Panc1 (cell line): Measurements from ENCODE around the gene ANO2. TPM values are rescaled to one million over a fixed set of nuclear protein-coding genes. Genes with fewer than 3 reads are reported as not detected.
"Not testable (repeated sequence)": the region's sequence is repeated elsewhere in the genome, so short reads cannot be mapped to it uniquely, and the experiment has no call there.

Experiments
- ATAC-seq: fragments of 200-7000 bp; cut with Tn5 transposase; 2 replicates; pipeline ENCODE4 v1.9.1; 2020; ENCODE audit warnings: mild to moderate bottlenecking, moderate library complexity
- BruUV-seq: library from RNA; stranded (reverse); fragments of 400-500 nt; replicated peaks from 2 replicates; lab custom pipeline; 2021; lab: Mats Ljungman, UMichigan
- CTCF ChIA-PET: fragments of 300-600 bp; sonication (Branson Sonifier 250); formaldehyde crosslinking; loops from one replicate; lab custom pipeline; 2022; ENCODE audit warnings: antibody characterized with exemption; lab: Charles Lee
- POLR2A ChIA-PET: fragments of 300-600 bp; sonication (Branson Sonifier 250); formaldehyde crosslinking; loops from one replicate; lab custom pipeline; 2022; ENCODE audit warnings: antibody characterized with exemption; lab: Charles Lee
- DNase-seq: peaks from one replicate; pipeline ENCODE4 v3.0.0-alpha.2; 2010; ENCODE audit warnings: low read depth, low spot score
- H3K27ac ChIP-seq: 2 replicates; pipeline ENCODE4 v1.5.1; 2011; ENCODE audit warnings: mild to moderate bottlenecking, low read length, inconsistent platforms
- H3K27me3 ChIP-seq: fragments of 200-500 bp; sonication (Bioruptor generic); 2 replicates; pipeline ENCODE4 v1.6.0; 2014; ENCODE audit warnings: low read length, inconsistent platforms; ENCODE audit not compliant: control insufficient read depth, insufficient read depth
- H3K36me3 ChIP-seq: fragments of 200-500 bp; sonication (Bioruptor generic); 2 replicates; pipeline ENCODE4 v1.5.1; 2014; ENCODE audit warnings: inconsistent platforms, mild to moderate bottlenecking, low read length, moderate library complexity; ENCODE audit not compliant: control insufficient read depth, insufficient read depth
- H3K4me1 ChIP-seq: 2 replicates; pipeline ENCODE4 v1.5.1; 2011; ENCODE audit warnings: inconsistent platforms, mild to moderate bottlenecking, low read length, moderate library complexity; ENCODE audit not compliant: control insufficient read depth, insufficient read depth
- H3K4me3 ChIP-seq, 2 experiments: 2 replicates each; pipeline ENCODE4 v1.5.1; 2011 to 2012; ENCODE audit warnings: low read depth in 2 of 2, low read length in 2 of 2, mild to moderate bottlenecking in 2 of 2, inconsistent platforms in 1 of 2, moderate library complexity in 1 of 2
- H3K9me3 ChIP-seq: fragments of 200-500 bp; sonication (Bioruptor generic); 2 replicates; pipeline ENCODE4 v1.5.1; 2014; ENCODE audit warnings: low read depth, mild to moderate bottlenecking, inconsistent platforms, low read length, moderate library complexity; ENCODE audit not compliant: control insufficient read depth, insufficient read depth
- POLR2AphosphoS5 ChIP-seq: IDR thresholded peaks from 2 replicates; pipeline ENCODE4 v1.6.1; 2012; ENCODE audit warnings: mild to moderate bottlenecking, low read depth, low read length, moderate library complexity
- SIN3A ChIP-seq: IDR thresholded peaks from 2 replicates; pipeline ENCODE4 v1.6.1; 2012; ENCODE audit warnings: low read depth, mild to moderate bottlenecking, low read length, moderate library complexity, borderline replicate concordance; ENCODE audit not compliant: insufficient read depth
- TCF7L2 ChIP-seq: IDR thresholded peaks from 2 replicates; pipeline ENCODE4 v1.6.1; 2011; ENCODE audit warnings: mild to moderate bottlenecking, low read depth, low read length, inconsistent platforms
- in situ Hi-C: cut with HindIII; loops from 2 replicates; pipeline ENCODE4 v1.10.0; 2016; ENCODE audit warnings: low sequenced_read_pairs, low pct_unique_long_range_greater_than_20kb
- intact Hi-C: fragments of 100-400 bp; cut with micrococcal nuclease; formaldehyde crosslinking; loops from one replicate; pipeline ENCODE4 v1.10.0; 2022; ENCODE audit not compliant: unreplicated experiment
- total RNA-seq: library from RNA; stranded (reverse); gene quantifications from one replicate; pipeline ENCODE4 v1.2.1, GENCODE V29; 2021; ENCODE audit not compliant: unreplicated experiment
- TF ChIP-seq, protein P1 (sequence below), 2 experiments: IDR thresholded peaks; 2 replicates each; pipeline ENCODE4 v1.6.1; 2011 to 2012; ENCODE audit warnings: low read depth in 2 of 2, control low read depth in 1 of 2, low read length in 1 of 2, mild to moderate bottlenecking in 1 of 2, moderate library complexity in 1 of 2; ENCODE audit not compliant: insufficient read depth in 1 of 2
- TF ChIP-seq, protein P2 (sequence below): fragments of 450-650 bp; IDR thresholded peaks from 2 replicates; pipeline ENCODE4 v1.5.1; 2017; ENCODE audit warnings: mild to moderate bottlenecking

Gene ANO2
- total RNA-seq, 1 experiment from 2014 or later = not detected

DNA sequence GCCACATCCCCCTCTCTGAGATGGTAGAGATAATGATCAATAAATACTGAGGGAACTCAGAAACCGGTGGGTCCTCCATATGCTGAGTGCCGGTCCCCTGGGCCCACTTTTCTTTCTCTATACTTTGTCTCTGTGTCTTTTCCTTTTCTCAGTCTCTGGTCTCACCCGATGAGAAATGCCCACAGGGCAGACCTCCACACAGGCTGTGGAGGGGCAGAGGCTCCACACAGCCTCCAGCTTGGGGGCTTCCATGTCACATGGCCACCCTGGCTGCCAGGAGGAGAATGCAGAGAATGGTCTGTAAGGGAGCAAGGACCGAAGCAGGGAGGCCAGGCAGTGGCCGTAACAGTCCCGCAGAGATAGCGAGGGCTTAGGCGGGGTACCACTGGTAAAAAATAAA is 407.3 kb downstream of the ANO2 start:
- intact Hi-C loops = no loop called here
- POLR2A ChIA-PET = no interaction called here
- H3K4me1 ChIP-seq = no peaks in the 10 kb centered on the region
- no TSS peak for BruUV-seq
- no peak overlapping the region for H3K27ac ChIP-seq
- in situ Hi-C loops = no loop called here
- ATAC-seq (no peak), DNase-seq (no peak)
- TF ChIP-seq POLR2AphosphoS5 (no peak), SIN3A (no peak), TCF7L2 (no peak)
- TF ChIP-seq, protein P1, sequence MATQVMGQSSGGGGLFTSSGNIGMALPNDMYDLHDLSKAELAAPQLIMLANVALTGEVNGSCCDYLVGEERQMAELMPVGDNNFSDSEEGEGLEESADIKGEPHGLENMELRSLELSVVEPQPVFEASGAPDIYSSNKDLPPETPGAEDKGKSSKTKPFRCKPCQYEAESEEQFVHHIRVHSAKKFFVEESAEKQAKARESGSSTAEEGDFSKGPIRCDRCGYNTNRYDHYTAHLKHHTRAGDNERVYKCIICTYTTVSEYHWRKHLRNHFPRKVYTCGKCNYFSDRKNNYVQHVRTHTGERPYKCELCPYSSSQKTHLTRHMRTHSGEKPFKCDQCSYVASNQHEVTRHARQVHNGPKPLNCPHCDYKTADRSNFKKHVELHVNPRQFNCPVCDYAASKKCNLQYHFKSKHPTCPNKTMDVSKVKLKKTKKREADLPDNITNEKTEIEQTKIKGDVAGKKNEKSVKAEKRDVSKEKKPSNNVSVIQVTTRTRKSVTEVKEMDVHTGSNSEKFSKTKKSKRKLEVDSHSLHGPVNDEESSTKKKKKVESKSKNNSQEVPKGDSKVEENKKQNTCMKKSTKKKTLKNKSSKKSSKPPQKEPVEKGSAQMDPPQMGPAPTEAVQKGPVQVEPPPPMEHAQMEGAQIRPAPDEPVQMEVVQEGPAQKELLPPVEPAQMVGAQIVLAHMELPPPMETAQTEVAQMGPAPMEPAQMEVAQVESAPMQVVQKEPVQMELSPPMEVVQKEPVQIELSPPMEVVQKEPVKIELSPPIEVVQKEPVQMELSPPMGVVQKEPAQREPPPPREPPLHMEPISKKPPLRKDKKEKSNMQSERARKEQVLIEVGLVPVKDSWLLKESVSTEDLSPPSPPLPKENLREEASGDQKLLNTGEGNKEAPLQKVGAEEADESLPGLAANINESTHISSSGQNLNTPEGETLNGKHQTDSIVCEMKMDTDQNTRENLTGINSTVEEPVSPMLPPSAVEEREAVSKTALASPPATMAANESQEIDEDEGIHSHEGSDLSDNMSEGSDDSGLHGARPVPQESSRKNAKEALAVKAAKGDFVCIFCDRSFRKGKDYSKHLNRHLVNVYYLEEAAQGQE (IDR thresholded peaks at IDR 0.05; ENCODE audit: insufficient read depth in 1 of 2, low read depth in 2 of 2, low read length in 1 of 2) = no peak
- TF ChIP-seq, protein P2, sequence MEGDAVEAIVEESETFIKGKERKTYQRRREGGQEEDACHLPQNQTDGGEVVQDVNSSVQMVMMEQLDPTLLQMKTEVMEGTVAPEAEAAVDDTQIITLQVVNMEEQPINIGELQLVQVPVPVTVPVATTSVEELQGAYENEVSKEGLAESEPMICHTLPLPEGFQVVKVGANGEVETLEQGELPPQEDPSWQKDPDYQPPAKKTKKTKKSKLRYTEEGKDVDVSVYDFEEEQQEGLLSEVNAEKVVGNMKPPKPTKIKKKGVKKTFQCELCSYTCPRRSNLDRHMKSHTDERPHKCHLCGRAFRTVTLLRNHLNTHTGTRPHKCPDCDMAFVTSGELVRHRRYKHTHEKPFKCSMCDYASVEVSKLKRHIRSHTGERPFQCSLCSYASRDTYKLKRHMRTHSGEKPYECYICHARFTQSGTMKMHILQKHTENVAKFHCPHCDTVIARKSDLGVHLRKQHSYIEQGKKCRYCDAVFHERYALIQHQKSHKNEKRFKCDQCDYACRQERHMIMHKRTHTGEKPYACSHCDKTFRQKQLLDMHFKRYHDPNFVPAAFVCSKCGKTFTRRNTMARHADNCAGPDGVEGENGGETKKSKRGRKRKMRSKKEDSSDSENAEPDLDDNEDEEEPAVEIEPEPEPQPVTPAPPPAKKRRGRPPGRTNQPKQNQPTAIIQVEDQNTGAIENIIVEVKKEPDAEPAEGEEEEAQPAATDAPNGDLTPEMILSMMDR = no peak
- no peak overlapping the region for H3K4me3 ChIP-seq
- H3K27me3 ChIP-seq = no peaks in the 10 kb centered on the region; the same call in 1 of the 2 replicates
- H3K36me3 ChIP-seq = no peaks in the 10 kb centered on the region
- CTCF ChIA-PET = no interaction called here
- no peaks in the 10 kb centered on the region for H3K9me3 ChIP-seq

DNA sequence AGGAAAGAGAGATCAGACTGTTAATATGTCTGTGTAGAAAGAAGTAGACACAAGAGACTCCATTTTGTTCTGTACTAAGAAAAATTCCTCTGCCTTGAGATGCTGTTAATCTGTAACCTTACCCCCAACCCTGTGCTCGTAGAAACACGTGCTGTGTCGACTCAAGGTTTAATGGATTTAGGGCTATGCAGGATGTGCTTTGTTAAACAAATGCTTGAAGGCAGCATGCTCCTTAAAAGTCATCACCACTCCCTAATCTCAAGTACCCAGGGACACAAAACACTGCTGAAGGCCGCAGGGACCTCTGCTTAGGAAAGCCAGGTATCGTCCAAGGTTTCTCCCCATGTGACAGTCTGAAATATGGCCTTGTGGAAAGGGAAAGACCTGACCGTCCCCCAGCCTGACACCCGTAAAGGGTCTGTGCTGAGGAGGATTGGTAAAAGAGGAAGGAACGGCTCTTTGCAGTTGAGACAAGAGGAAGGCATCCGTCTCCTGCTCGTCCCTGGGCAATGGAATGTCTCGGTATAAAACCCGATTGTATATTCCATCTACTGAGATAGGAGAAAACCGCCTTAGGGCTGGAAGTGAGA is 407.9 kb downstream of the ANO2 start:
- CTCF ChIA-PET, H3K27ac ChIP-seq, DNase-seq, H3K4me1 ChIP-seq, H3K4me3 ChIP-seq, in situ Hi-C loops, ATAC-seq, H3K27me3 ChIP-seq, H3K36me3 ChIP-seq, intact Hi-C loops, H3K9me3 ChIP-seq, POLR2A ChIA-PET, BruUV-seq: not testable (repeated sequence)

DNA sequence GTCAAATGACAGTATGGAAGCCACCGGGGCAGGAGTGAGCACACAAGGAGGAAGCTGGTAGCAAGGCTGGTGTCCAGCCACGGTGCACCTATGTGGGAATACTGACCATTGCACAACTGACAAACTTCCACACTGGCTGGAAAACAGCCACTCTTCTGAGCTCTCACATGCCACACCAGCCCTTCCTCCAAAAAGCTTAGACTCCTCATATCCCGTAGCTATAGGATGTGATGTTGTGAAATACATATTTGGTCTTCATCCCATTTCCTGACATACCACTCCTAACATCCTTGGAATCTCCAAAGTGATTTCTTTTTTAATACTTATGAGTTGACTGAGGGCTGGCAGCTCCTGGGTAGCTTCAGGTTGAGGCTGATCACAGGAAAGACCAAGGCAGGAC is 409.5 kb downstream of the ANO2 start:
- ChIA-PET POLR2A (no interaction called here), CTCF (no interaction called here)
- no peaks in the 10 kb centered on the region for H3K36me3 ChIP-seq
- no peak overlapping the region for H3K27ac ChIP-seq
- no peaks in the 10 kb centered on the region for H3K9me3 ChIP-seq
- no peak overlapping the region for H3K4me3 ChIP-seq
- no peaks in the 10 kb centered on the region; the same call in 1 of the 2 replicates for H3K27me3 ChIP-seq
- DNase-seq (no peak), ATAC-seq (no peak)
- in situ Hi-C loops (no loop called here), intact Hi-C loops (no loop called here)
- TF ChIP-seq POLR2AphosphoS5 (no peak), TCF7L2 (no peak), SIN3A (no peak)
- TF ChIP-seq, protein P2 = no peak
- TF ChIP-seq, protein P1 (IDR thresholded peaks at IDR 0.05; ENCODE audit: insufficient read depth in 1 of 2, low read depth in 2 of 2, low read length in 1 of 2) = no peak
- H3K4me1 ChIP-seq = no peaks in the 10 kb centered on the region
- no TSS peak for BruUV-seq
